Keratinocyte (primary cell): ENCODE measurements around the gene VRTN.
"Not testable (repeated sequence)": the region's sequence is repeated elsewhere in the genome, so short reads cannot be mapped to it uniquely, and the experiment has no call there.

ENCODE experiments used
- CTCF ChIP-seq, 3 experiments: IDR thresholded peaks in 1 of 3; conservative IDR thresholded peaks in 1 of 3; optimal IDR thresholded peaks in 1 of 3; 2 replicates in 2 of 3; 3 replicates in 1 of 3; pipeline versions ENCODE3 to v1.5.1; 2011; ENCODE audit warnings: low read length in 3 of 3, mild to moderate bottlenecking in 3 of 3, moderate library complexity in 2 of 3, control low read depth in 1 of 3, inconsistent platforms in 1 of 3; ENCODE audit not compliant: insufficient read depth in 2 of 3; ENCODE audit errors: extremely low read depth in 1 of 3
- EZH2 ChIP-seq: IDR thresholded peaks from one replicate; pipeline ENCODE4 v1.6.1; 2012; ENCODE audit warnings: inconsistent platforms, mild to moderate bottlenecking, low read length, moderate library complexity

- not testable (repeated sequence) for TF ChIP-seq CTCF (optimal IDR thresholded peaks at IDR 0.05 in 1 of 3, IDR thresholded peaks at IDR 0.05 in 1 of 3, conservative IDR thresholded peaks at IDR 0.05 in 1 of 3; ENCODE audit: extremely low read depth in 1 of 3, insufficient read depth in 2 of 3, low read length in 3 of 3); EZH2
Observed at GRCh38 chr14:74329950-74330552, 18.2 kb upstream of the VRTN start.
